Fibroblast of skin of right biceps (primary cell): ENCODE results near the gene ZBTB4.
A peak's percentile ranks its signal among the peaks of the same experiment; 100 is the strongest.

ENCODE experiments used
- DNase-seq: peaks from one replicate; pipeline ENCODE4 v3.0.0-alpha.2; 2013

Gene ZBTB4

GRCh38 chr17:7468290-7468689, 11.1 kb downstream of the ZBTB4 start:
- DNase-seq: no peak

- no peak for DNase-seq
These were observed 11.9 kb downstream of the ZBTB4 start for GRCh38 chr17:7467498-7467897.

GRCh38 chr17:7466639-7467341, 12.6 kb downstream of the ZBTB4 start:
- no peak for DNase-seq

- no peak for DNase-seq
These were observed 13.2 kb downstream of the ZBTB4 start for GRCh38 chr17:7466318-7466638.

- no peak for DNase-seq
These were observed 13.7 kb downstream of the ZBTB4 start for GRCh38 chr17:7465597-7466275.

GRCh38 chr17:7464081-7464480, 15.3 kb downstream of the ZBTB4 start:
- DNase-seq: no peak

- no peak for DNase-seq
These were observed 16.0 kb downstream of the ZBTB4 start for GRCh38 chr17:7463372-7463846.

- DNase-seq: no peak
These were observed 16.7 kb downstream of the ZBTB4 start for GRCh38 chr17:7462474-7463371.

GRCh38 chr17:7460850-7461660, 18.4 kb downstream of the ZBTB4 start:
- DNase-seq: no peak

- peak; percentile 44 for DNase-seq
These were observed 19.4 kb downstream of the ZBTB4 start for GRCh38 chr17:7459961-7460545.

- DNase-seq: no peak
These were observed 31.0 kb downstream of the ZBTB4 start for GRCh38 chr17:7448461-7448860.

- DNase-seq: no peak
These were observed 33.8 kb downstream of the ZBTB4 start for GRCh38 chr17:7445619-7445968.

- DNase-seq: peak; percentile 19
These were observed 34.5 kb downstream of the ZBTB4 start, which contains the start of gene CHRNB1 for GRCh38 chr17:7444682-7445618. Gene CHRNB1, plus strand, starts transcription at chr17:7445061. Its CDS starts 67 bp downstream, at chr17:7445128.

- DNase-seq: peak; percentile 77
These were observed 35.6 kb downstream of the ZBTB4 start for GRCh38 chr17:7443499-7444485.

GRCh38 chr17:7442142-7442541, 37.3 kb downstream of the ZBTB4 start:
- DNase-seq: no peak

GRCh38 chr17:7441266-7441665, 38.2 kb downstream of the ZBTB4 start:
- peak; percentile 34 for DNase-seq

- DNase-seq: peak; percentile 53
These were observed 38.6 kb downstream of the ZBTB4 start for GRCh38 chr17:7440834-7441195.

GRCh38 chr17:7440113-7440833, 39.2 kb downstream of the ZBTB4 start:
- DNase-seq: peak; percentile 28

GRCh38 chr17:7439462-7440112, 39.8 kb downstream of the ZBTB4 start, which contains the start of gene FGF11:
Gene FGF11, plus strand, starts transcription at chr17:7439512. Its CDS starts 109 bp downstream, at chr17:7439621.
- DNase-seq: no peak
